ENCODE measurements around the gene NEDD9. TPM values are rescaled to one million over a fixed set of nuclear protein-coding genes. Genes with fewer than 3 reads are reported as not detected.

Gene NEDD9
- polyA plus RNA-seq, 1 donor (not counting 4 experiments of a cell fraction or from before 2014, with no cell fraction given): 3.3 TPM

DNA sequence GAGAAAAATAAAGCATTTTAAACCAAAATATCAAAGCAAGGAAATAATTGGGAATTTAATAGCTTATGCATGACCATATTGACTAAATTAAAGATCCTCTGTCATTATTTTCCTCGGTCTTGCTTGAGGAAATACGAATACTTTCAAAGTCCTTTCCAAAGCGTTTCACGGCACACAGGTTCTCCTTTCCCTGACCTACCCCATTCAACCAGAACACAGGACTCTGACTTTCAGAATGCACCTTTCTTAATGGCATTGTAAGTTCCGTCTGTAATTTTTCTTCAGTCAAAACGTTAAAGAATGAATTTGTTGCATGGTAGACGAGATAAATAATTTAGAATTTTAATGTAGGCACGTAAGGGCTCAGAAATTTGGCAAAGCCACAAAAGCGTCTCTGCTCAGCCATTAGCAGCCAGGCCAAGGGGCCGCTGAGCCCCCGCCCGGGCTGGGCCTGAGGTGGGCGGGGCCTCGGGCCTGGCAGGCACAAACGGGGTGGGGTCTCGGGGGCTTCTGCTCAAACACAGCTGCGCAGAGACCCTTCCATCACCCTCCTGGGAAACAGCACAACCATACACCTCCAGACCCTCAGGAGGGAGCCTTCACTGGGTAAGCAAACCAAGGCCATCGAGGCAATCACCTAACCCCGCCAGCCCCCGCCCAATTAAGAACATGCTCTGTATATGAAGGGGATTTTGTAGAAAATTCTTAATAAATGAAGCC is 3.4 kb downstream of the NEDD9 start:
- Histone ChIP-seq H3K4me2 (ENCODE audit: control insufficient read depth, extremely low read depth, insufficient read depth, low read depth, low read length) (peak overlapping the region; percentile 95), H2AFZ (ENCODE audit: control insufficient read depth, low read length) (peak overlapping the region; percentile 11), H3K27ac (ENCODE audit: control insufficient read depth, insufficient read depth, low read length) (peak overlapping the region; percentile 97), H3K9me3 (ENCODE audit: control insufficient read depth, low read depth, low read length) (no peaks in the 10 kb centered on the region), H3K4me1 (ENCODE audit: control insufficient read depth, extremely low read depth, insufficient read depth, low read length) (peaks cover 42% of the 10 kb centered on the region), H3K27me3 (ENCODE audit: control insufficient read depth, extremely low read depth, insufficient read depth, low read length) (no peaks in the 10 kb centered on the region), H3K9ac (ENCODE audit: control insufficient read depth, extremely low read depth, insufficient read depth, low read length) (peak overlapping the region; percentile 93), H4K20me1 (ENCODE audit: control insufficient read depth, extremely low read depth, insufficient read depth, low read length) (no peaks in the 10 kb centered on the region), H3K36me3 (ENCODE audit: control insufficient read depth in 2 of 2, extremely low read depth in 1 of 2, insufficient read depth in 2 of 2, low read length in 2 of 2) (no peaks in the 10 kb centered on the region), H3K9me1 (ENCODE audit: control insufficient read depth, extremely low read depth, insufficient read depth, low read length) (no peaks in the 10 kb centered on the region), H3K79me2 (ENCODE audit: control insufficient read depth, insufficient read depth, low read length) (no peaks in the 10 kb centered on the region), H3K4me3 (ENCODE audit: control insufficient read depth in 2 of 3, extremely low read depth in 1 of 3, insufficient read depth in 2 of 3, low read depth in 1 of 3, low read length in 3 of 3) (peak overlapping the region in 2 of 3 experiments; percentile 54 to 91)
- FAIRE-seq (no peak), DNase-seq (ENCODE audit: low read depth, low spot score) (no peak)
- TF ChIP-seq, protein P1, sequence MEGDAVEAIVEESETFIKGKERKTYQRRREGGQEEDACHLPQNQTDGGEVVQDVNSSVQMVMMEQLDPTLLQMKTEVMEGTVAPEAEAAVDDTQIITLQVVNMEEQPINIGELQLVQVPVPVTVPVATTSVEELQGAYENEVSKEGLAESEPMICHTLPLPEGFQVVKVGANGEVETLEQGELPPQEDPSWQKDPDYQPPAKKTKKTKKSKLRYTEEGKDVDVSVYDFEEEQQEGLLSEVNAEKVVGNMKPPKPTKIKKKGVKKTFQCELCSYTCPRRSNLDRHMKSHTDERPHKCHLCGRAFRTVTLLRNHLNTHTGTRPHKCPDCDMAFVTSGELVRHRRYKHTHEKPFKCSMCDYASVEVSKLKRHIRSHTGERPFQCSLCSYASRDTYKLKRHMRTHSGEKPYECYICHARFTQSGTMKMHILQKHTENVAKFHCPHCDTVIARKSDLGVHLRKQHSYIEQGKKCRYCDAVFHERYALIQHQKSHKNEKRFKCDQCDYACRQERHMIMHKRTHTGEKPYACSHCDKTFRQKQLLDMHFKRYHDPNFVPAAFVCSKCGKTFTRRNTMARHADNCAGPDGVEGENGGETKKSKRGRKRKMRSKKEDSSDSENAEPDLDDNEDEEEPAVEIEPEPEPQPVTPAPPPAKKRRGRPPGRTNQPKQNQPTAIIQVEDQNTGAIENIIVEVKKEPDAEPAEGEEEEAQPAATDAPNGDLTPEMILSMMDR (optimal IDR thresholded peaks at IDR 0.05 in 1 of 3, IDR thresholded peaks at IDR 0.05 in 1 of 3, conservative IDR thresholded peaks at IDR 0.05 in 1 of 3; ENCODE audit: extremely low read depth in 1 of 3, insufficient read depth in 2 of 3, low read length in 3 of 3): no peak
- no peak for TF ChIP-seq EZH2 (IDR thresholded peaks at IDR 0.05; ENCODE audit: low read length)
- dilution Hi-C loops (cut with MboI; ENCODE audit: extremely low pct_ligation_motif_present, low sequenced_read_pairs): no loop called here

DNA sequence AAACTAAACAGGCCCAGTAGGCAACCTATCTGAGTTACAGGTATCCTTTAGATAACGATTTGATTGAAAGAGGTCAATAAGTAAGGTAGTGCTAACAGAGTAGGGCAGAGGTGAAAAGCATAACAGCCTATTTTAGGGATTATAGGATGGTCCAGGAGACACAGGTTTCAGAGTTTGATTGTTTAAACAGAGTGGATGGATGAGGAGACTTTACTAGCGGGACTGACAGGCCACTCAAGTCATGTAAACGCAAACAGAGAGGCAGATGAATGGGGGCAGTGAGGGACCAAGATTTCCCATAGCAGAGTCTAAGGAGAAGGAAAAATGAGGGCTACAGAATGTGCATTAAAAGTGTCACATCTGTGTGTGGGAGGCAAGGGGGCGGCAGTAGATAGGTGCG is 4.8 kb downstream of the NEDD9 start:
- Histone ChIP-seq H3K4me1 (ENCODE audit: control insufficient read depth, extremely low read depth, insufficient read depth, low read length) (peaks cover 43% of the 10 kb centered on the region), H3K27ac (ENCODE audit: control insufficient read depth, insufficient read depth, low read length) (no peak overlapping the region)

More for the DNA sequence above, 4.8 kb downstream of the NEDD9 start:
- H3K27me3 ChIP-seq (ENCODE audit: control insufficient read depth, extremely low read depth, insufficient read depth, low read length): no peaks in the 10 kb centered on the region
- no peaks in the 10 kb centered on the region for H3K9me3 ChIP-seq (ENCODE audit: control insufficient read depth, low read depth, low read length)
- no peak for DNase-seq (ENCODE audit: low read depth, low spot score)
- H3K9ac ChIP-seq (ENCODE audit: control insufficient read depth, extremely low read depth, insufficient read depth, low read length): no peak overlapping the region
- H3K36me3 ChIP-seq (ENCODE audit: control insufficient read depth in 2 of 2, extremely low read depth in 1 of 2, insufficient read depth in 2 of 2, low read length in 2 of 2): no peaks in the 10 kb centered on the region
- H3K4me2 ChIP-seq (ENCODE audit: control insufficient read depth, extremely low read depth, insufficient read depth, low read depth, low read length): no peak overlapping the region
- H3K79me2 ChIP-seq (ENCODE audit: control insufficient read depth, insufficient read depth, low read length): no peaks in the 10 kb centered on the region
- no peak for FAIRE-seq
- dilution Hi-C loops (cut with MboI; ENCODE audit: extremely low pct_ligation_motif_present, low sequenced_read_pairs): no loop called here
- H3K4me3 ChIP-seq (ENCODE audit: control insufficient read depth in 2 of 3, extremely low read depth in 1 of 3, insufficient read depth in 2 of 3, low read depth in 1 of 3, low read length in 3 of 3): no peak overlapping the region
- no peak overlapping the region for H2AFZ ChIP-seq (ENCODE audit: control insufficient read depth, low read length)
- no peaks in the 10 kb centered on the region for H4K20me1 ChIP-seq (ENCODE audit: control insufficient read depth, extremely low read depth, insufficient read depth, low read length)
- TF ChIP-seq, protein P1 (optimal IDR thresholded peaks at IDR 0.05 in 1 of 3, IDR thresholded peaks at IDR 0.05 in 1 of 3, conservative IDR thresholded peaks at IDR 0.05 in 1 of 3; ENCODE audit: extremely low read depth in 1 of 3, insufficient read depth in 2 of 3, low read length in 3 of 3): no peak
- no peak for TF ChIP-seq EZH2 (IDR thresholded peaks at IDR 0.05; ENCODE audit: low read length)
- no peaks in the 10 kb centered on the region for H3K9me1 ChIP-seq (ENCODE audit: control insufficient read depth, extremely low read depth, insufficient read depth, low read length)
